OCI-LY1 (cell line): ENCODE measurements around the gene LHX8.

Experiments
- EZH2 ChIP-seq: fragments of 200-600 bp; sonication (generic), shearing (Covaris generic); IDR thresholded peaks from 2 replicates; pipeline ENCODE4 v1.8.0; 2017; ENCODE audit warnings: borderline replicate concordance, mixed run types, mild to moderate bottlenecking, antibody characterized with exemption, low read length, moderate library complexity, mixed read lengths
- TF ChIP-seq, protein P1 (sequence below): fragments of 200-600 bp; sonication (generic), shearing (Covaris generic); IDR thresholded peaks from 2 replicates; pipeline ENCODE4 v1.5.1; 2017; ENCODE audit warnings: mild to moderate bottlenecking, antibody characterized with exemption, low read length, moderate library complexity, mixed read lengths

DNA sequence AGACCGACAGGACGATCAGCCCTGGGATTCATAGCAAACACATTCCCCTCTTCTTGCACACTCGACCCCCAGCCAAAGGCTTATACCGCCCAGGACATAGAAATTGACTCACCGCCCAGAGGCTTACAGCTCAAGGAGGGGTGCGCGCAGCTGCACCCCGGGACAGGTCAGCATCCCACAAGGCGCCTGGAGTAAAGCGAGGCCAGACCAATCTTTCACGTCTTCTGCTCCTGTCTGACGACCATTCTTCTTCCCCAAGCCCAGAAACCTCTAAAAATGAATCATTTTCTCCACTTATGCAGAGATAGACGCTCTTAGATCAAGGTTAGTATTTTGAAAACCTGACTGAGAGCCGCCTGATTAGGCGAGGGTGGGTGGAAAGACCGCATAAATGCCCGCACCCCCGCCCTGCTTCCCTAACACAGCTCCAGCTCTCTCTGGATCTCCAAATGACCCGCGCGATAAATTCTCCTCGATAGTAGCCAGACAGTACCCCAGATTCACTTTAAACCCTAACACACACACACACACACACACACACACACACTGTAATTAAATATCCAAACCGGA, 1.9 kb upstream of the LHX8 start:
- TF ChIP-seq EZH2 = no peak
- TF ChIP-seq, protein P1, sequence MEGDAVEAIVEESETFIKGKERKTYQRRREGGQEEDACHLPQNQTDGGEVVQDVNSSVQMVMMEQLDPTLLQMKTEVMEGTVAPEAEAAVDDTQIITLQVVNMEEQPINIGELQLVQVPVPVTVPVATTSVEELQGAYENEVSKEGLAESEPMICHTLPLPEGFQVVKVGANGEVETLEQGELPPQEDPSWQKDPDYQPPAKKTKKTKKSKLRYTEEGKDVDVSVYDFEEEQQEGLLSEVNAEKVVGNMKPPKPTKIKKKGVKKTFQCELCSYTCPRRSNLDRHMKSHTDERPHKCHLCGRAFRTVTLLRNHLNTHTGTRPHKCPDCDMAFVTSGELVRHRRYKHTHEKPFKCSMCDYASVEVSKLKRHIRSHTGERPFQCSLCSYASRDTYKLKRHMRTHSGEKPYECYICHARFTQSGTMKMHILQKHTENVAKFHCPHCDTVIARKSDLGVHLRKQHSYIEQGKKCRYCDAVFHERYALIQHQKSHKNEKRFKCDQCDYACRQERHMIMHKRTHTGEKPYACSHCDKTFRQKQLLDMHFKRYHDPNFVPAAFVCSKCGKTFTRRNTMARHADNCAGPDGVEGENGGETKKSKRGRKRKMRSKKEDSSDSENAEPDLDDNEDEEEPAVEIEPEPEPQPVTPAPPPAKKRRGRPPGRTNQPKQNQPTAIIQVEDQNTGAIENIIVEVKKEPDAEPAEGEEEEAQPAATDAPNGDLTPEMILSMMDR = no peak
